BJ (cell line): ENCODE results near the gene NOTCH1. TPM values are rescaled to one million over a fixed set of nuclear protein-coding genes. Genes with fewer than 3 reads are reported as not detected.

Experiments
- CTCF ChIA-PET: fragments of 350-600 bp; formaldehyde crosslinking; extraction: SDS; loops from one replicate; lab custom pipeline; 2021; ENCODE audit warnings: antibody characterized with exemption, inconsistent platforms; lab: Yijun Ruan, JAX
- POLR2A ChIA-PET: fragments of 300-600 bp; sonication (Branson Sonifier 250); formaldehyde crosslinking; extraction: SDS; loops from one replicate; lab custom pipeline; 2021; ENCODE audit warnings: antibody characterized with exemption; lab: Charles Lee
- DNase-seq: peaks from one replicate; pipeline ENCODE4 v3.0.0-alpha.2; 2011; ENCODE audit warnings: low read depth
- H3K27me3 ChIP-seq: 2 replicates; pipeline ENCODE4 v1.6.0; 2011; ENCODE audit warnings: low read length; ENCODE audit not compliant: control insufficient read depth, insufficient read depth
- H3K36me3 ChIP-seq: 2 replicates; pipeline ENCODE4 v1.5.1; 2011; ENCODE audit warnings: low read length; ENCODE audit not compliant: control insufficient read depth, insufficient read depth
- H3K4me3 ChIP-seq: 2 replicates; pipeline ENCODE4 v1.5.1; 2011; ENCODE audit warnings: low read depth, mild to moderate bottlenecking, control low read depth, low read length
- polyA plus RNA-seq: library from polyadenylated mRNA; depleted of rRNA; stranded (reverse); fragments of >200 nt; gene quantifications from 2 replicates; pipeline ENCODE4 v1.2.3, GENCODE V29; 2011
- TF ChIP-seq, protein P1 (sequence below): IDR thresholded peaks from 2 replicates; pipeline ENCODE4 v1.5.1; 2011; ENCODE audit warnings: low read depth, mild to moderate bottlenecking, control low read depth, inconsistent platforms, low read length, moderate library complexity; ENCODE audit not compliant: insufficient read depth

The NOTCH1 gene
- polyA plus RNA-seq, 1 experiment, result 1.3 TPM

- H3K36me3 ChIP-seq, result peaks cover 82% of the 10 kb centered on the region
- POLR2A ChIA-PET, result no interaction called here
- DNase-seq, result no peak
- CTCF ChIA-PET, result interaction anchor here (0.9 to 1.8 kb wide), 4 partner anchors 29 to 200 kb away, joined by 3 to 5 read pairs (median 4); no protein-coding TSS in a partner anchor
- TF ChIP-seq, protein P1, sequence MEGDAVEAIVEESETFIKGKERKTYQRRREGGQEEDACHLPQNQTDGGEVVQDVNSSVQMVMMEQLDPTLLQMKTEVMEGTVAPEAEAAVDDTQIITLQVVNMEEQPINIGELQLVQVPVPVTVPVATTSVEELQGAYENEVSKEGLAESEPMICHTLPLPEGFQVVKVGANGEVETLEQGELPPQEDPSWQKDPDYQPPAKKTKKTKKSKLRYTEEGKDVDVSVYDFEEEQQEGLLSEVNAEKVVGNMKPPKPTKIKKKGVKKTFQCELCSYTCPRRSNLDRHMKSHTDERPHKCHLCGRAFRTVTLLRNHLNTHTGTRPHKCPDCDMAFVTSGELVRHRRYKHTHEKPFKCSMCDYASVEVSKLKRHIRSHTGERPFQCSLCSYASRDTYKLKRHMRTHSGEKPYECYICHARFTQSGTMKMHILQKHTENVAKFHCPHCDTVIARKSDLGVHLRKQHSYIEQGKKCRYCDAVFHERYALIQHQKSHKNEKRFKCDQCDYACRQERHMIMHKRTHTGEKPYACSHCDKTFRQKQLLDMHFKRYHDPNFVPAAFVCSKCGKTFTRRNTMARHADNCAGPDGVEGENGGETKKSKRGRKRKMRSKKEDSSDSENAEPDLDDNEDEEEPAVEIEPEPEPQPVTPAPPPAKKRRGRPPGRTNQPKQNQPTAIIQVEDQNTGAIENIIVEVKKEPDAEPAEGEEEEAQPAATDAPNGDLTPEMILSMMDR, result no peak
- H3K4me3 ChIP-seq, result no peak overlapping the region
- no peaks in the 10 kb centered on the region for H3K27me3 ChIP-seq
These were observed 74.9 kb downstream of the NOTCH1 start for GRCh38 chr9:136470792-136471469.

DNA sequence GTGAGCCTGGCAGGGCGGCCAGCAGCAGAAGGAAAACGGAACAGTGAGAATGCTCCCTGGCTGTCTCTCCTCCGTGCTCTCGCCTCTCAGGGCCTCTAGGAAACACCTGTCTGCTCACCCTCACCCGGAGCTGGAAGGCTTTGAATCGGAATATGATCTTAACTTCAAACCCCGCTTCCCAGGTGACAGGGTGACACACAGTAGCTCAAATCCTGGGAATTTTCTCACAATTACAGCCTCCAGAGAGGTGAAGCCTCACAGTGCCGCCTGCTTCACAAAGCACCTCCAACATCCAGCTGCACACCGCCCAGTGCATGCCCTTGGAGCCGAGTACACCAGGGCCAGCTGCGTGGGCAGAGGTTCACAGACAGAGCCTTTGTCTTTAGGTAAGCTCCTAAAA, 75.5 kb downstream of the NOTCH1 start:
- ChIA-PET CTCF (interaction anchor here (0.9 to 1.8 kb wide), 2 partner anchors 28 to 201 kb away, joined by 3 to 5 read pairs; no protein-coding TSS in a partner anchor), POLR2A (no interaction called here)
- TF ChIP-seq, protein P1, result no peak
- H3K4me3 ChIP-seq, result no peak overlapping the region
- peaks cover 82% of the 10 kb centered on the region for H3K36me3 ChIP-seq
- no peaks in the 10 kb centered on the region for H3K27me3 ChIP-seq
- no peak for DNase-seq

GRCh38 chr9:136467766-136468165, 78.1 kb downstream of the NOTCH1 start:
- H3K27me3 ChIP-seq, result no peaks in the 10 kb centered on the region
- TF ChIP-seq, protein P1, result no peak
- CTCF ChIA-PET, result no interaction called here
- POLR2A ChIA-PET, result no interaction called here
- no peak overlapping the region for H3K4me3 ChIP-seq
- peaks cover 75% of the 10 kb centered on the region for H3K36me3 ChIP-seq
- DNase-seq, result no peak

DNA sequence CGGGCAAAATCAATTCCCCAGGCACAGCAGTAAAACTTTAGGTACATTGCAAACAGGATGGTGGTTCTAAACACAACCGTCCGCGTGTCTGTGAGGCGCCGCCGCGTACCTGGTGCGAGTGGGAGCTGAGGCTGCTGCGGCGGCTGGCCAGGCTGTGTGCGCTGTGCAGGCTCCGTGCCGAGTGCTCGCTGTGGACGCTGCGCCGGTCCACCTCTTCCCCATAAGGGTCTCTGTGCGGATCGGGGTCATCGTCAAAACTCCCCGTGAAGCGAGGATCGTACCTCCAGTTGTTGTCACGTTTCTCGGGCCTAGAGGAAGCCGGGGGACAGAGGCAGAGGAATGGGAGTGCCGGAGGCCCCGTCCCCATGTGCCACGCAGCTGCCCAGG, 79.7 kb downstream of the NOTCH1 start:
- ChIA-PET CTCF (no interaction called here), POLR2A (no interaction called here)
- no peak overlapping the region for H3K4me3 ChIP-seq
- no peak for DNase-seq
- H3K27me3 ChIP-seq, result no peaks in the 10 kb centered on the region
- H3K36me3 ChIP-seq, result peaks cover 70% of the 10 kb centered on the region
- TF ChIP-seq, protein P1, result no peak

GRCh38 chr9:136465500-136466154, 80.2 kb downstream of the NOTCH1 start:
- ChIA-PET POLR2A (no interaction called here), CTCF (interaction anchor here (1.1 to 1.6 kb wide), 3 partner anchors 9 to 16 kb away, joined by 3 to 6 read pairs (median 4); no protein-coding TSS in a partner anchor)
- TF ChIP-seq, protein P1, result no peak
- Histone ChIP-seq H3K4me3 (no peak overlapping the region), H3K27me3 (no peaks in the 10 kb centered on the region), H3K36me3 (peaks cover 71% of the 10 kb centered on the region)
- no peak for DNase-seq
